IPS-11a (cell line): Measurements from ENCODE around the gene MRGPRE.

ENCODE experiments used
- H3K4me3 ChIP-seq: one replicate; pipeline ENCODE4 v1.5.1; 2013; ENCODE audit warnings: low read depth, low read length, control low read depth

The MRGPRE gene

DNA sequence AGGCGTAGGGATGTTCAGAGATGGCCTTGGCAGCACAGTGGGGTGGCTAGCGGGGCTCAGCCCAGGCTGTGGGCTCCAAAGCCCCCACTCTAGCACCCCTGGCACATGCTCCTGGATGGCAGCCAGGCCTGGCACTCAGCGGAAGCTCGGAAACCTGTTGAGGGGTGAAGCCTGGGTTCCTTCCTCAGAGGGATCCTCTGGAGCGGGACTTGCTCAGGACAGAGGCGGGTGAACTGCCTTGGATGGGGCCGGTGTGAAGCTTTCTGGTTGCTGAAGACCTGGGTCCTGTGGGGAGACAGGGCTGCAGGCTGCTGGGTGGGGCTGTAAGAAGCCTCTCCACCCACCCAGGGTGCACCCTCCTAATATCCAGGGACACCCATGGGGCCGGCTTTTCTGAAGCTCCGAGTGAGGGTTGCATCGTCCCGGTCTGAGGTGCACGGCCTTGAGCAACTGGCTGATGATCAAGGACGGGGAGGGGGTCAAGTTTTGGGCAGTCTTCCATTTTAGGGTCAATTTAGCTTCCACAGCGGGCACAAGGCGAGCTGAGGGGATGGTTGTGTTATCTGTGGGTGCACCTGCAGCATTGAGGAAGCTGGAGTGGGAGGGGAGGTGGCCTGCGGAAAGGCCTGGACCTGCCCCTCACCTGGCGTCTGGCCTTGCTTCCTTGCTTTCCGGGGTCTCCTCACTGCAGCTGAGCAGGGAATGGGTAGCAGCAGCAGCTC lies 5.2 kb downstream of the MRGPRE start:
- H3K4me3 ChIP-seq = no peak overlapping the region

DNA sequence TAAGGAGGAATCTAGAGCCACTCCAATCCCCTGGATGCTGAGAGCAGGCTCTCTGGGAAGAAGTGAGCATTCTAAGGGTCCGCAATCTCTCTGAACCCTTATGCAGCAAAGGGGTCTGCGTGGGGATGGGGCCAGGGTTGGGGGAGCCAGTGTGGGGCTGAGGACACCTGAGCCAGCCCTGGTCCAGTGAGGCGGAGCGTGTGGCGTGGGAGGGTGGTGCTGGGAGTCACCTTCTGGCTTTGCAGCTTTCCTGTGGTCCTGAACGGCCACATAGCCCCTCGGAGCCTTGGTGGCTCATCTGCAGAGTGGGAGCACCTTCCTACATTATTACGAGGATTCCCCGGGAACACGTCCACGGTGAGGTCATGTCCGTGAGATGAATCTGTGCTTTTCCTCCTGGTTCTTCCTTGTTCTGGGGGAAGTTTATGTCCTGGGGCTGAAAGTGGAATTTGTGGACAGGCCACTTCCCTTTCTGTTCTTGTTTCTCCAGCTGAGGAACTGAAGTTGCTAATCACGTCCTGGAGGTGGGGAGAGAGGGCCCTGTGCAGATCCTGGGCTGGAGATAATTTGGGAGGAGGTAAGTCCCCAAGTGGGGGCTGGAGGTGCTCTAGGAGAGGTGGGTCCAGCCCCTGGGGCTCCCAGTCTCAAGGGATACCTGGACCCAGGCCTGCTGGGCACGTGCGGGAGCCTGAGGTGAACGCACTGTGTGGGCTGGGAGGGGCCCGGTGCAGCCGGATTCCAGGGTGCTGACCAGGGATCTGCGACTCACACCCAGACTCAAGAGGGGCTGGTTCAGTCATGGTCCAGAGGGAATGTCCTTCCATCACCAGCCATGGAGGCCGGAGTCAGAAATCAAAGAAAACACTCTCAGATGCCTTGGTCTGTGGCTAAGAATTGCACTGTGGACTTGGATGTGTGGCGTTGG lies 6.1 kb downstream of the MRGPRE start:
- no peak overlapping the region for H3K4me3 ChIP-seq

DNA sequence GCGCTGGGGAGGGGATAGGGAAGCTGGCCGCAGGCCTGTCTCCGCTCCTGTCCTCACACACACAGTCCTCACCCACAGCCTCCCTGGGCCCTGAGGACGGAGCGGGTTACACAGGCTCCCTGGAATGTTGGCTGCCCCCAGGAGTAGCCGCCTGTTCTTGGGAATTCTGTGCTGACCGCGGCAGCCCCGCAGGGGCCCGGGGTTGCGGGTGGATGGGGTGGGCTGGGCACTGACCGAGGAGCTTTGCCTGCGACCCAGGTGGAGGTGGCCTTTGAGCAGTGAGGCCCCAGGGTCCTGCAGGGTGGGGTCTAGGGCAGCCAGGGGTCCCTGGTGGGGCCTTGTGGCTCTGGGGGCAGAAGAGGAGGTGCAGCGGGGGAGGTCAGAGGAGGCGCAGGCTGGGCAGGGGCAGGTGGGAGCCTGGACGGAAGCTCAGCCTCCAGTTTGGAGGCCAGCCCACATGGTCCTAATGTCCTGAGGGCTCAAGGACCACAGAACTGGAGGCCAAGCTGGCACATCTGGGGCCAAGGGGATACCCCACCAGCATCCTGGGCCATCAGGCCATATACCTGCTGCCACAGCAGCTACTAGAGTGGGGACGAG lies 7.0 kb downstream of the MRGPRE start:
- H3K4me3 ChIP-seq = no peak overlapping the region

DNA sequence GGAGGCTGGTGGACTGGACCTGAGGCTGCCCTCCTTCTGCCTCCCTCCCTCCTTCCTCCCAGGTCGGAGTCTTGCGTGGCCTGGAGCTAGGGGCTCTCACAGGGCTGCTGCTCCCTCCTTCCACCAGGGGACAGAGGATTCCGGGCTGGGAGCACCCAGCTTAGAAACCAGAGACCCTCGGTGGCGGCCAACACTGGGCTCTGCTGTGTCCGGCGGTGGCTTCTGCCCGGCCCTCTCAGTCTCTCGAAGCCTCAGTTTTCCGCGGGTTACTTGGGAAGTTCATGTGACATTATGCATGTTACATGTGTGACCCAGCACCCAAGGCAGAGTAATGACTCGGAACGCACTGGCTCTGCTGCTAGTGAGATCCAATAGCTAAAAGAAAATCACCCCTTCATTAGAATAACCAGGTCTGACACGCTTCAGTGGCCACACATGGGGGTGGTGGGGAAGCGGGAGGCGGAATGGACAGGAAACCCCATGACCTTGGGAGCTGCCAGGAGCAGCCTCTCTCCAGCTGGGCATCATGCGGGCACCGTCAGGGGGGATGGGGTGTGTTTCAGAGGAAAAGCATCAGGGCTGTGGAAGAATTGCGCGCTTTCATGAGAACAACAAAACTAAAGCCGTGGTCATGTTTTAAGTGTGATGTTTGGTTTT lies 7.7 kb downstream of the MRGPRE start:
- no peak overlapping the region for H3K4me3 ChIP-seq

DNA sequence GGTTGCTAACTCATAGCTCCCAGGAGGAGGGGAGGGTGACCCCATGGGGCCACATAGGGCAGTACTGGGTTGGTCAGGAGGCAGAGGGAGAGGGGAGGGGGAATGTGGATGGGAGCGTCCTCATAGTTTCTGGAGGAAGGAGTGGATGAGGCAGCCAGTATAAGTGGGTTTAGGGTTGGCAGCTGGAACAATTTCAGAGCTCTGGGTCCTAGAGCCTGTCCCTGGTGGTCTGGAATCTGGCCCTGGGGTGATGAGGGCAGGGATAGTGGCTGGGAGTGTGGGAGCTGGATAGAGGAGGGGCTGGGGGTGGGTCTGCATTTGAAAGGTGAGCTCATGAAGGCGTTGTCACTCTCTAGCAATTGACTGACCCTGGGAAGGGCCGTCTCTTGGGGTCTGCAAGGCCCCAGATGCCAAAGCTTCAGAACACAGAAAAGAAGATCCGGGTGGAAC lies 8.3 kb downstream of the MRGPRE start:
- H3K4me3 ChIP-seq = no peak overlapping the region

DNA sequence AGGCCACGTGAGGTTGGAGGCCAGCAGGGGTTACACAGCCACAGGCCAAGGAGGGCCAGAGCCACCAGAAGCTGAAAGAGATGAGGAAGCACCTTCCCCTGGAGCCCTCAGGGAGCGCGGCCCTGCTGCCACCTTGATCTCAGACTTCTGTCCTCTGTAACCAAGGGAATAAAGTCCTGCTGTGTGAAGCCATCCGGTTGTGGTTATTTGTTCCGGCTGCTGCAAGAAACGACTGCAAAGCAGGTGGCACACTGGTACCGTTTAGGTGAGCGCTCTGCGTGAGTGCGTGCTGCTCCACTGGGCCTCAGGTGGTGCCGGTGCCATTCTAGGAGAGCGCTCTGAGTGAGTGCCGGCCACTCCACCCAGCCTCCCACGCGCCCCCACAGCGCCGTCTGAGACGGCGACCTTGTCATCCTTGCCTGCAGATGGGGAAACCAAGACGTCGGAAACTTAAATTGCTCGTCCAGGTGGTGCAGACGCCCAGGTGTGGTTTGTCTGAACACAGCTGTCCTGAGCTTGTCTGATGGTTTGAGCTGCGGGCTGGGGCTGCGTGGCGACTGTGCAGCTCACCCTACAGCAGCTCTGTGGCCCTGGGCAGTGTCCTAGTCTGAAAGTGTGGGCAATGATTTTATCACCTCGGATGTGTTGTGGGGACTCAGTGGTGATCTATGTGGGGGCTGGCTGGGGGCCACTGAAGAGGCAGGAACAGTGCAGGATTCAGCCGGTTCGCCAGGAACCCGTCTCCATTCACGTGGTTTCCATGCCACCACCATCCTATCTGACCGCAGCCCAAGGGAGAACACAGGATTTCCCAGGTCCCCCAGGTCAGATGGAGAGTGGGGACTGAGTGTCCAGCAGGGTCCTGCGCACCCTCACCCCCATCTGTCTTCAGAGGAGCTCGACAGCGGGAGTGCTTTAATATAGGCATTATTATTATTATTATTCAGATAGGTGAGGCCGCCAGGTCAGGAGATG lies 9.0 kb downstream of the MRGPRE start:
- H3K4me3 ChIP-seq = no peak overlapping the region

DNA sequence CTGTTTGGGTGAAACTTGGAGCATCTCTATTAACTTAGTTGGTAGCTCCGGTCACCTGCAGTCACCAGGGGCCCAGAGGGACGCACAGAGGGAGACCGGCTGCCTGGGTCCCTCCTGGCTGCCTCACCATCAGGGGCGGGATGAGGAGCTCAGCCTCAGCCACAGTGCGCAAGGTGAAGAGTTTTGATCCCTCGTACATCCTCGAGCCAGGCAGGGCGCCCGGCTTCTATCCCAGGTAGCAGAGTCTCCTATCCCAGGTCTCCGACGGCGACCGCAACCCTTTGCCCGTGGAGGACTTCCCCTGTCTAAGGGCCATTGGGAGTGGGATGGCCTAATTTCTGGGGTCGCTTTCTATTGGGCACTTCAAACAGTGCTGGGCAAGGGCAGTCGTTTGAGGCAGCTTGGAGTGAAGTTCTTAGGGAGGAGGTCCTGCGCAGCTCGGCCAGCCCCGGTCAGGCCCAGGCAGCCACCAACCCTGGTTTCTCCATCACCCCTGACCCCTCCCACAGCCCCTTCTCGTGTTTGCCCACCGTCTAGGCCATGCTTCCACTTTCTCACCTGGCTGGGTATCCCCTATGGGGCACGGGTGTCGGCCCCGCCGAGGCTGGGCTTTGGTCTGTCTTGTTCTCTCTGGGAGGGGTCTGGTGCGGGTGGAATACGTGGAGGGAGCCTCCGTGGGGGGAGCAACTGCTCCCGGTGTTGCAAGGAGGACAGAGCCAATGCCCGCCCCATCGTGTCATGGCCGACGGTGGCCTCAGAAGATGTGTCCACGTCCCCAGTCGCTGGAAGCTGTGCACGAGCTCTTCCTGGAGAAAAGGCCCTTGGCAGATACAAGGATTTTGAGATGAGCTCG lies 10.0 kb downstream of the MRGPRE start:
- no peak overlapping the region for H3K4me3 ChIP-seq

DNA sequence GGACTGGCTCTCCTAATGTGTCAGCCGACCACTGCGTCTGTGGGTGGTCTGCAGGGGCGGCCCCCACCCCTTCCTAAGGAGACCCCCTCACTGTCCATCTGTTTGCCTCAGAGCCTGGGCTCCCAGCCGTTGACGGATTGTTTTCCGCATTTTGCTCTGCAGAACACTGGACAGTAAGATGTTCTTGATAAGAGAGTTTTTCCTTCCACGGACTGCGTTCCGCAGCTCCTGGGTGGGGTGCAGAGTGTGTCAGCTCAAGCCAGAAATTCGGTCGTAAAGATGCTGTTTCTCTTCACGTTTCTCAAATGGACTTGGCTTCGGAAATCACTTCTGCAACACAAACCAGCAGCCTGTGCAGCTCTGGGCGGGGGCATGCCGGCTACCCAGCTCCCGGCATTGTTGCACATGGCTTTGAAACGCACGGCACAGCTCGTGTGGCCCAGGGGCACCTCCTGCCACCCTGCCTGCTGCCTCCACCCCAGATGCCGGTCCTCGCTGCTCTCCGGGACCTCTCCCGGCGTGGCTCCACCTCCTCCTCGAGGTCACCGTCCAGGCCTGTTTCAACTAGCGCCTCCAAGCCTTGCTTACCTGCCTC lies 10.7 kb downstream of the MRGPRE start:
- H3K4me3 ChIP-seq = no peak overlapping the region

DNA sequence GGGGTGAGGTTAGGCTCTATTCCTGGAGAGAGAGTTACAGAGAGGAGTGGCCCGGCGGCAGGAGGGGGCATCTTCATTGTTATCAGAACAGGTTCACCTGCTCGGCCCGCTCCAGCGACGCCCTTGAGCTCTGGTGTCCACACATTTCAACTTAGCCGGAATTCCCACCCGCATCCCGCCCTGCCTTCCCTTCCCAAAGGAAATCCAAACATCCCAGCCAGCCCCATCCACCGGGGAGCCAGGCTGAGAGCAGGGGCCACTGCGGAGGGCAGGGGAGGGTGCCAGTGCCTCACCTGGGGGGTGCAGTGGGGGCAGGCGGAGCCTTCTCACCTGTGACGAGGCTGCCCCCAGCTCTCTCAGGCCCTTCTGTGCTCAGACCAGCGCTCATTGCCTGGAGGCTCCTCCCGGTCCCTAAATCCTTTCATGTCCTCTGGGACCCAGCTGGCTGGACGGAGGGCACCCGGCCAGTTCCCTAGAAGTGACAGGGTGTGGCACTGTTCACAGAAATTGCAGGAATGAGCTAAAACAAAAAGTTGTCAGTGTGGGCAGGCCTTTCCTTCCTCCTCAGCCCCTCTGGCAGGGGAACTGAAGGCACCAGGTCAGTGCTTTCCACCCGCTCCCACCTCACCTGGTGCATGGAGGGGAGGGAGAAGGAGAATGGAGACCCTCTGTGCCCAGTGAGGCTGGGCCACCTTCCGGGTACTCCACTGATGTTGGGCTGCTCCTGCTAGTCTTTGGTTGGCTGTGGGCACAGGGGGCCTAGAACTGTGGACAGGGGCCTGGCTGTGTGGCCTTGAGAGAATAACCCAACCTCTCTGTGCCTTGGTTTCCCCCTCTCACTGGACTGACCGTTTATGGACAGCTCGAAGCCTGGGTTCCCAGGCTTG lies 11.5 kb downstream of the MRGPRE start:
- H3K4me3 ChIP-seq = no peak overlapping the region

DNA sequence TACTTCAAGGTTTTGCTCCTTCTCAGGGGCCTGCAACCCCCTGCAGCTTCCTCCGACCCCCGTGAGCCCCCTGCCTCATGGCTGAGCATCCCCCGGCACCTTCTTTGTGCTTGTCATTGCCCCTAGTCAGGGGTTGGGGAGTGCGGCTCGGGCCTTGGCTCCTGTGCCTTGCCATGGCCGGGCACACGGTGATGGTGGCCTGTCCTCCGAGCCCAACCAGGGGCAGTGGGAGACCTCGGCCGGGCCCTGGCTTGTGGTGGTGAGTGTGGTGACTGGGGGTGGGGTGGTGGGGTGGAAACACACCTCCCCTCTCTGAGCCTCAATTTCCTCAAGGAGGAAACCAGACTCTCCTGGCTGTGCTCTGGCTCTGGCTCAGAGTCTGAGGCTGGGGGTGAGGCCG lies 12.1 kb downstream of the MRGPRE start:
- no peak overlapping the region for H3K4me3 ChIP-seq

DNA sequence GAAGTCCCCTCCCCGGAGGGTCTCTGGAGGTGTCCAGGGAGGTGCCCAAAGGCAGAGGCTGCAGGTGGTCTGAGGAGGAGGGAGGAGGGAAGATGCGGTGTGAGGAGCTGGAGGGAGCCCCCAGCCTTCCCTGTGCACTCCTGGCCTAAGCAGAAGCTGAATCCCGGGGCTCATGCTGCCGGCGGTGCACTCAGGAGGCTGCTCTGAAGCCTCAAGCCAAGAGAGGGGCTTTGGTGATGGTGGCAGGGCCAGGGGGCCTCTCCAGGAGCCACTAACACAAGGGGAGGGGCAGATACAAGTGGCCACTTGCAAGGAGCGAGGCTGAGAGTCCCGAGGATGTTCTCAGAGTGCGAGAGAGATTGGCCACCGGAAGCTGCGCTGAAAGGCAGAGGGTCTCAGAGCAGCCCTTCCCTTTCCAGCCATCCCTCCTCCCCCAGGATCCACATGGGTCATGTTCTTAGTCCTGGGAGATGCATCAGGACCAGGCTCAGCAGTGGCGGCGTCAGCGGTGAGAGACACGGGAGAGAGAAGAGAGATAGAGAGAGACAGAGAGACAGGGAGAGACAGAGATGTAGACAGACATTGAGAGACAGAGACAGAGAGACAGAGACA lies 12.8 kb downstream of the MRGPRE start:
- H3K4me3 ChIP-seq = no peak overlapping the region

DNA sequence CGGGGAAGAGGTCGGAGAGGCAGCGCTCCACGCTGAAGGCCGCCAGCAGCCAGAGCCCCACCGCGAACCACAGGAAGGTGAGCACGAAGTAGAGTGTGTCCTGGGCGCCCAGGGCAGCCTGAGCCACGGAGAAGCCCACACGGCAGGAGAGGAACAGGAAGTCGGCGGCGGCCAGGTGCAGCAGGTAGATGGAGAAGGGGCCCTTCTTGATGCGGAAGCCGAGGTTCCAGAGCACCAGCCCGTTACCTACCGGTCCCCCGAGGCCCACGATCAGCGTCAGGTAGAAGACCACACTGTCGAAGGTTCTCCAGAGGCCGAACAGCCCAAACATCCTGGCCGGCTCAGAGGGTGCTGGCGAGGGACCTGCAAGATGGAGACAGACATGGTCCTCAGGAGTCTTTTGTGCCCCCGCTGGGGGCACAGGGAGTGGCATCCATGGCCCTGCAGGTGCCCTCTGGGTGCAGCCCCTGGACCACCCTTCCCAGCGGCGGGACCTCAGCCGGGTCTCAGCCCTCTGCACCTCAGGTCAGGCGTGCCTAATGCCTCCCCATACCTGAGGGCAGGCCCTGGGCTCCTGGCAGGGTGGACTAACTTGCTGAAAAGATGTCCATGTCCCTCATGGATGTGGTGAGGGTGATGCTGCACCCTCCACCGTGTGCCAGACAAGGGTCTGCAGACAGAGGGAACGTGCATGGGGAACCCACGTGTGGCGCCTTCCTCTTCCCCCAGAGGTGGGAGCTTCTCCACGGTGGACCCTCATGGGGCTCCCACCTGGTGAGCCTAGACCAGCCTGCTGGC lies 13.5 kb downstream of the MRGPRE start, which contains the start of gene MRGPRG:
Gene MRGPRG, minus strand, starts transcription at position 331 of the 798 bp plus-strand sequence. Its CDS starts 0 bp downstream, at position 331.
- H3K4me3 ChIP-seq = no peak within 1 kb of the TSS

DNA sequence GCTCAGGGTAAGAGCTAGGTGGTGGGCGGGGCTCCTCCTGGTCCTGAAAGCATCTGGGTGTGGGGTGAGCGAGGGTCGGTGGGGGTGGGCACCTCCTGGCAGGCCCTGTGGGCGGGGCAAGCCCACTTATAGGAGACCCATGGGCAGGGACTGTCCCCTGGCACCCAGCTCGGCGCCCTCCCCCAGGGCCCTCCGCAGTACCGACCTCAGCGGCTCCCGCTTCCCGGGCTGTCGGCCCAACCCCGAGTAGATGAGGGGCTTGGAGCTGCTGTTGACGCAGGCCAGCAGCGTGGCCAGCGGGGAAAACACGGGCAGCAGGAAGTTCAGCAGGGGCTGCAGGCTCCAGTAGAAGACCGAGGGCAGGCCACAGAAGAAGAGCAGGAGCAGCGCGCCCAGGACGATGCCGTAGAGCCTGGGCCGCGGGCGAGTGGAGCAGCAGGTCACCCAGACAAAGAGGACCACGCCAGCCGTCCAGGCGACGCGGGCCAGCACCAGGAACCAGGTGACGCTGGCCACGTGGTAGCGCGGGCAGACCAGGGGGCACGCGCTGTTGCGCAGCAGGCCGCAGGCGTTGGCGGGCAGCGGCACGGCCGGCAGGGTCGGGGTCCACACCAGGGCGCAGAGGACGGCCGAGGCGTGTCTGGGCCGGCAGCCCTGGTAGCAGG lies 14.3 kb downstream of the MRGPRE start:
- no peak overlapping the region for H3K4me3 ChIP-seq

DNA sequence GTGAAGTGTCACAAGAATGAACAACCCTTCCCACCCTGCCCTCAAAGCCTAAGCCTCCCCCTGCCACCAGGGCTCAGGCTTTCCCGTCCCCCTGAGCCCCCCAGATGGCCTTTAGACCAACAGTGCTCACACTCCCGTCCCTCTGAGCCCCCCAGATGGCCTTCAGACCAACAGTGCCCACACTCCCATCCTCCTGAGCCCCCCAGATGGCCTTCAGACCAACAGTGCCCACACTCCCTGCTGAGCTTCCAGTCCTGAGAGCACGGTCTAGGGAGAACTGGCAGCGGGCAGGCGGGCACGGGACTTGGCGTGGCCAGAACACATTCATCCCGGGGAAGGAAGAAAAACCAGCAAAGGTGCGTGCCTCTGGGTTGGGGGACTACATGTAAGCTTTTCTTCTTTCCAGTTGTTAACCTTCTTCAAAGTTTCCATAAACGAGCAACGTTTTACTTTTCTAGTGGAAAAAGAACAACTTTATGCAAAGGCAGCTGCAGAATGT lies 16.1 kb downstream of the MRGPRE start:
- H3K4me3 ChIP-seq = no peak overlapping the region

DNA sequence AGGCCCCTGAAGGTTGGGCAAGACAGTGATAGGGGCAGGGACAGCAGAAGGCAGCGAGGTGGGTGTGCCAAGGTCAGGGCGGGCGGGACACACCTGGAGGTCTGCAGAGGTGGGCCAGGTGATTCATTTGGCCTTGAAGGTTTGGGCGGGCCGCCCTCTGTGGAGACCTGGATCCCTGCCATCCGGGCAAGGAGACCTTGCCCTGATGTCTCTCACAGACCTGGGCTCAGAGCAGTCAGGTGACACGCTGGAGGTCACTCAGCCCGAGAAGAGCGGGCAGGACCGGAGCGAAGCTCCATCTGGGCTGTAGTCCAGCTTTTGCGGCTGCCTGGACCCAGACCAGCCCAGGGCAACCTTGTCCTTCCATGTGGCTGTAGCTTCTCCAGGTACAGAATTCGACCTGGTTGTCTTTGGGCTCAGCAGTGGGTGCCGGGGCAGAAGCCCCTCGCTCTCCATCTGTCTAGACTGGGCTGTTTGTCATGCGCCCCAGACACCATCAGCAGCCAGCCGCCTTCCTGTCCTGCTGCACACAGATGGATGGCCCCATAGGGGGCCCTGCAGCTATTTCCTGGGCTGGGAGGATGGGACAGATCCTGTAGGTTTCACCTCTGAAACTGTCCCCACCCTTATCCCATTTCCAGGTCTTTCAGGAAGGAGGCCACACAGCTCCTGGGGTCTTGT lies 16.7 kb downstream of the MRGPRE start:
- no peak overlapping the region for H3K4me3 ChIP-seq
